Endothelial cell of umbilical vein (primary cell): ENCODE data around the gene ZFAND5. TPM values are rescaled to one million over a fixed set of nuclear protein-coding genes. Genes with fewer than 3 reads are reported as not detected.

Experiments
- BruUV-seq: library from RNA; stranded (reverse); fragments of 400-500 nt; replicated peaks from 2 replicates; lab custom pipeline; 2021; lab: Mats Ljungman, UMichigan
- CTCF ChIA-PET: fragments of 300-600, 350-600 bp; sonication (Branson Sonifier 250); formaldehyde crosslinking; loops from one replicate; lab custom pipeline; 2021; ENCODE audit warnings: antibody characterized with exemption, inconsistent platforms; lab: Charles Lee
- POLR2A ChIA-PET: fragments of 300-600, 350-600 bp; sonication (Branson Sonifier 250); formaldehyde crosslinking; loops from one replicate; lab custom pipeline; 2021; ENCODE audit warnings: antibody characterized with exemption, inconsistent platforms; lab: Charles Lee
- DNase-seq: peaks from one replicate; pipeline ENCODE4 v3.0.0-alpha.2; 2011; ENCODE audit warnings: low read depth, low spot score
- FAIRE-seq: peaks from 2 replicates; lab custom pipeline; 2011; peaks lifted over from hg19 to GRCh38; lab: Jason Lieb, UNC
- H2AFZ ChIP-seq: 2 replicates; pipeline ENCODE4 v1.6.0; 2012; ENCODE audit warnings: low read depth, low read length, control low read depth, inconsistent platforms
- H3K27ac ChIP-seq: 2 replicates; pipeline ENCODE4 v1.5.1; 2011; ENCODE audit warnings: low read depth, mild to moderate bottlenecking, control low read depth, low read length, moderate library complexity; ENCODE audit not compliant: insufficient read depth
- H3K27me3 ChIP-seq, 2 experiments: 2 replicates each; pipeline versions ENCODE4 v1.6.0 to v1.6.1; 2011; ENCODE audit warnings: low read length in 2 of 2, mixed read lengths in 1 of 2; ENCODE audit not compliant: control insufficient read depth in 2 of 2, insufficient read depth in 2 of 2
- H3K36me3 ChIP-seq, 2 experiments: 2 replicates in 1 of 2; 3 replicates in 1 of 2; pipeline ENCODE4 v1.5.1; 2011; ENCODE audit warnings: low read length in 2 of 2, mild to moderate bottlenecking in 1 of 2, moderate library complexity in 1 of 2; ENCODE audit not compliant: control insufficient read depth in 2 of 2, insufficient read depth in 2 of 2; ENCODE audit errors: extremely low read depth in 1 of 2
- H3K4me1 ChIP-seq: 3 replicates; pipeline ENCODE4 v1.5.1; 2011; ENCODE audit warnings: mild to moderate bottlenecking, low read length; ENCODE audit not compliant: control insufficient read depth, insufficient read depth; ENCODE audit errors: extremely low read depth
- H3K4me2 ChIP-seq: 2 replicates; pipeline ENCODE4 v1.6.1; 2011; ENCODE audit warnings: low read length, control low read depth, mixed read lengths; ENCODE audit not compliant: insufficient read depth
- H3K4me3 ChIP-seq, 3 experiments: fragments of 200-600 bp in 1 of 3; sonication (generic), shearing (Covaris generic) in 1 of 3; replicated peaks in 1 of 3; 2 replicates each; pipeline ENCODE4 v1.5.1; 2011 to 2016; ENCODE audit warnings: control low read depth in 3 of 3, low read length in 3 of 3, mild to moderate bottlenecking in 2 of 3, inconsistent platforms in 1 of 3, low read depth in 1 of 3, moderate library complexity in 1 of 3; ENCODE audit not compliant: insufficient read depth in 1 of 3
- H3K79me2 ChIP-seq: 2 replicates; pipeline ENCODE4 v1.6.0; 2012; ENCODE audit warnings: low read length, inconsistent platforms; ENCODE audit not compliant: control insufficient read depth, insufficient read depth
- H3K9ac ChIP-seq: replicated peaks from 2 replicates; pipeline ENCODE3; 2011; ENCODE audit warnings: low read length, control low read depth; ENCODE audit not compliant: insufficient read depth; ENCODE audit errors: extremely low read depth
- H3K9me1 ChIP-seq: replicated peaks from 3 replicates; pipeline ENCODE4 v1.6.0; 2011; ENCODE audit warnings: mild to moderate bottlenecking, low read length; ENCODE audit not compliant: control insufficient read depth, insufficient read depth; ENCODE audit errors: extremely low read depth
- H3K9me3 ChIP-seq: replicated peaks from 2 replicates; pipeline ENCODE4 v1.5.1; 2012; ENCODE audit warnings: low read length, inconsistent platforms; ENCODE audit not compliant: control insufficient read depth, insufficient read depth
- H4K20me1 ChIP-seq: replicated peaks from 2 replicates; pipeline ENCODE3; 2011; ENCODE audit warnings: mild to moderate bottlenecking, low read length; ENCODE audit not compliant: control insufficient read depth, insufficient read depth; ENCODE audit errors: extremely low read depth
- EZH2 ChIP-seq: IDR thresholded peaks from 2 replicates; pipeline ENCODE4 v1.6.1; 2012; ENCODE audit warnings: borderline replicate concordance, low read depth, mild to moderate bottlenecking, moderate library complexity, low read length, inconsistent platforms; ENCODE audit not compliant: severe bottlenecking
- FOS ChIP-seq: IDR thresholded peaks from 2 replicates; pipeline ENCODE4 v1.6.1; 2011; ENCODE audit warnings: mild to moderate bottlenecking, low read length, moderate library complexity, borderline replicate concordance; ENCODE audit not compliant: insufficient read depth
- GATA2 ChIP-seq: IDR thresholded peaks from 2 replicates; pipeline ENCODE4 v1.7.0; 2011; ENCODE audit warnings: low read depth, mild to moderate bottlenecking, moderate library complexity, mixed read lengths, low read length; ENCODE audit not compliant: insufficient read length, insufficient read depth
- JUN ChIP-seq: IDR thresholded peaks from 2 replicates; pipeline ENCODE4 v1.6.1; 2011; ENCODE audit warnings: borderline replicate concordance, low read depth; ENCODE audit not compliant: insufficient read length, insufficient read depth
- MYC ChIP-seq: IDR thresholded peaks from one replicate; pipeline ENCODE4 v1.6.1; 2011; ENCODE audit warnings: mild to moderate bottlenecking, low read depth, low read length
- POLR2A ChIP-seq: IDR thresholded peaks from 2 replicates; pipeline ENCODE4 v1.6.1; 2012; ENCODE audit warnings: low read depth, mild to moderate bottlenecking, control low read depth, low read length
- POLR2AphosphoS5 ChIP-seq: IDR thresholded peaks from 2 replicates; pipeline ENCODE4 v1.6.1; 2012; ENCODE audit warnings: low read depth, mild to moderate bottlenecking, control low read depth, low read length, moderate library complexity; ENCODE audit not compliant: insufficient read depth
- dilution Hi-C: fragments of 300-500 bp; cut with MboI; formaldehyde crosslinking; loops from one replicate; pipeline ENCODE4 v1.15.0; 2019; ENCODE audit warnings: low sequenced_read_pairs; ENCODE audit not compliant: extremely low pct_ligation_motif_present
- intact Hi-C: fragments of 100-400 bp; cut with micrococcal nuclease; formaldehyde crosslinking; loops from one replicate; pipeline ENCODE4 v1.10.0; 2022
- polyA plus RNA-seq, 4 experiments: library from polyadenylated mRNA; depleted of rRNA in 3 of 4; stranded (reverse) in 3 of 4; unstranded in 1 of 4; fragments of >200 nt; gene quantifications; 2 replicates each; pipeline versions ENCODE4 v1.2.1 to v1.2.3, GENCODE V29; 2011 to 2012; ENCODE audit warnings: missing spikeins in 1 of 4
- total RNA-seq: library from RNA; stranded (reverse); gene quantifications from 2 replicates; pipeline ENCODE4 v1.2.3, GENCODE V29; 2021
- TF ChIP-seq, protein P1 (sequence below), 2 donors: IDR thresholded peaks; 1 replicate in 1 of 2; 2 replicates in 1 of 2; pipeline ENCODE4 v1.5.1; 2011; ENCODE audit warnings: low read length in 2 of 2, mild to moderate bottlenecking in 2 of 2, moderate library complexity in 2 of 2, control low read depth in 1 of 2, inconsistent platforms in 1 of 2, low read depth in 1 of 2; ENCODE audit not compliant: insufficient read depth in 1 of 2; ENCODE audit errors: extremely low read depth in 1 of 2
- TF ChIP-seq, protein P2 (sequence below): IDR thresholded peaks from 2 replicates; pipeline ENCODE4 v1.6.1; 2011; ENCODE audit not compliant: insufficient read depth, insufficient read length

ZFAND5 gene
- total and polyA plus RNA-seq, 2 donors (not counting 3 experiments of a cell fraction or from before 2014, with no cell fraction given), result 63.7 to 176 TPM

DNA sequence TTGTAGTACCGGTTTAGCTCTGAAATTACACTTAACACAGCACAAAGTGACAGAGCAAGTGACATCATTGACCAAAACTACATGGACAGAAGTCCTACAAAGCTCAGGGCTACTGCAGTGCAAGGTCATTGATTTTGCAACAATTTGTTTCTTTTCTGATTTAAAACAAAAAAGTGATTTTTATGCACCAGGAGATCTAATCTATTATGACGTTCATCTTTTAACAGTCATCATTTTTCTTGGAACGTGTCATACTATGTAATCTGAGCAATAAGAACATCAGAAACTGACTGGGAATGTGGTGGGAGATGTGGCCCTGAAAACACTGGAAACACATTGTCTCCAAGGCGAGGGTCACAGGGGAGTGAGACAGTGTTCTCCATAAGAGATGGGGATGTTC lies 17.4 kb upstream of the ZFAND5 start:
- H3K36me3 ChIP-seq, result no peaks in the 10 kb centered on the region
- no TSS peak for BruUV-seq
- H3K79me2 ChIP-seq, result no peaks in the 10 kb centered on the region
- no peaks in the 10 kb centered on the region for H3K9me3 ChIP-seq
- no peak for FAIRE-seq
- no peak overlapping the region for H2AFZ ChIP-seq
- H3K27ac ChIP-seq, result no peak overlapping the region
- no peaks in the 10 kb centered on the region for H3K27me3 ChIP-seq
- no peaks in the 10 kb centered on the region for H3K4me1 ChIP-seq
- ChIA-PET CTCF (no interaction called here), POLR2A (no interaction called here)
- DNase-seq, result no peak
- H4K20me1 ChIP-seq, result no peaks in the 10 kb centered on the region
- H3K4me2 ChIP-seq, result no peak overlapping the region
- dilution Hi-C loops (no loop called here), intact Hi-C loops (no loop called here)
- H3K4me3 ChIP-seq, result no peak overlapping the region
- H3K9me1 ChIP-seq, result no peaks in the 10 kb centered on the region
- no peak overlapping the region for H3K9ac ChIP-seq
- TF ChIP-seq GATA2 (no peak), POLR2AphosphoS5 (no peak), EZH2 (no peak), JUN (no peak), MYC (no peak), FOS (no peak), POLR2A (no peak)
- TF ChIP-seq, protein P1, sequence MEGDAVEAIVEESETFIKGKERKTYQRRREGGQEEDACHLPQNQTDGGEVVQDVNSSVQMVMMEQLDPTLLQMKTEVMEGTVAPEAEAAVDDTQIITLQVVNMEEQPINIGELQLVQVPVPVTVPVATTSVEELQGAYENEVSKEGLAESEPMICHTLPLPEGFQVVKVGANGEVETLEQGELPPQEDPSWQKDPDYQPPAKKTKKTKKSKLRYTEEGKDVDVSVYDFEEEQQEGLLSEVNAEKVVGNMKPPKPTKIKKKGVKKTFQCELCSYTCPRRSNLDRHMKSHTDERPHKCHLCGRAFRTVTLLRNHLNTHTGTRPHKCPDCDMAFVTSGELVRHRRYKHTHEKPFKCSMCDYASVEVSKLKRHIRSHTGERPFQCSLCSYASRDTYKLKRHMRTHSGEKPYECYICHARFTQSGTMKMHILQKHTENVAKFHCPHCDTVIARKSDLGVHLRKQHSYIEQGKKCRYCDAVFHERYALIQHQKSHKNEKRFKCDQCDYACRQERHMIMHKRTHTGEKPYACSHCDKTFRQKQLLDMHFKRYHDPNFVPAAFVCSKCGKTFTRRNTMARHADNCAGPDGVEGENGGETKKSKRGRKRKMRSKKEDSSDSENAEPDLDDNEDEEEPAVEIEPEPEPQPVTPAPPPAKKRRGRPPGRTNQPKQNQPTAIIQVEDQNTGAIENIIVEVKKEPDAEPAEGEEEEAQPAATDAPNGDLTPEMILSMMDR (IDR thresholded peaks at IDR 0.05; ENCODE audit: extremely low read depth in 1 of 2, insufficient read depth in 1 of 2, low read depth in 1 of 2, low read length in 2 of 2), result no peak
- TF ChIP-seq, protein P2, sequence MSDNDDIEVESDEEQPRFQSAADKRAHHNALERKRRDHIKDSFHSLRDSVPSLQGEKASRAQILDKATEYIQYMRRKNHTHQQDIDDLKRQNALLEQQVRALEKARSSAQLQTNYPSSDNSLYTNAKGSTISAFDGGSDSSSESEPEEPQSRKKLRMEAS, result no peak
